Measurements from ENCODE around the gene SYNE1.
"Not testable (repeated sequence)": the region's sequence is repeated elsewhere in the genome, so short reads cannot be mapped to it uniquely, and the experiment has no call there.

Gene SYNE1

GRCh38 chr6:152085451-152085921, 551.7 kb downstream of the SYNE1 start:
- DNase-seq (ENCODE audit: low read depth, low spot score): no peak
- TF ChIP-seq CTCF (IDR thresholded peaks at IDR 0.05; ENCODE audit: low read depth, low read length): no peak
- in situ Hi-C loops (cut with HindIII; ENCODE audit: low sequenced_read_pairs): no loop called here
- H3K4me3 ChIP-seq (ENCODE audit: low read depth, low read length): no peak overlapping the region

- no peak for DNase-seq (ENCODE audit: low read depth, low spot score)
- TF ChIP-seq CTCF (IDR thresholded peaks at IDR 0.05; ENCODE audit: low read depth, low read length): no peak
- no peak overlapping the region for H3K4me3 ChIP-seq (ENCODE audit: low read depth, low read length)
- in situ Hi-C loops (cut with HindIII; ENCODE audit: low sequenced_read_pairs): no loop called here
Measured at GRCh38 chr6:152078804-152079203, 558.4 kb downstream of the SYNE1 start.

GRCh38 chr6:152078001-152078400, 559.2 kb downstream of the SYNE1 start:
- H3K4me3 ChIP-seq (ENCODE audit: low read depth, low read length): no peak overlapping the region
- in situ Hi-C loops (cut with HindIII; ENCODE audit: low sequenced_read_pairs): no loop called here
- DNase-seq (ENCODE audit: low read depth, low spot score): no peak
- TF ChIP-seq CTCF (IDR thresholded peaks at IDR 0.05; ENCODE audit: low read depth, low read length): no peak

GRCh38 chr6:152076242-152076641, 560.9 kb downstream of the SYNE1 start:
- H3K4me3 ChIP-seq (ENCODE audit: low read depth, low read length); DNase-seq (ENCODE audit: low read depth, low spot score); in situ Hi-C loops (cut with HindIII; ENCODE audit: low sequenced_read_pairs): not testable (repeated sequence)

- H3K4me3 ChIP-seq (ENCODE audit: low read depth, low read length): no peak overlapping the region
- no peak for DNase-seq (ENCODE audit: low read depth, low spot score)
- TF ChIP-seq CTCF (IDR thresholded peaks at IDR 0.05; ENCODE audit: low read depth, low read length): no peak
- in situ Hi-C loops (cut with HindIII; ENCODE audit: low sequenced_read_pairs): no loop called here
Measured at GRCh38 chr6:152071843-152072242, 565.3 kb downstream of the SYNE1 start.

All from astrocyte of the spinal cord (primary cell).